Activated CD4-positive, alpha-beta T cell treated with anti-CD3 and anti-CD28 coated beads, Interleukin-2, amount 10 ng/mL, durations not matched to agents 24 days and 14 days (primary cell): ENCODE results near the gene AK3. TPM values are rescaled to one million over a fixed set of nuclear protein-coding genes. Genes with fewer than 3 reads are reported as not detected.

ENCODE experiments used
- DNase-seq: peaks from one replicate; pipeline ENCODE4 v3.0.0; 2022
- H3K27ac Mint-ChIP-seq: one replicate; pipeline ENCODE4 v1.8.0; 2022; ENCODE audit warnings: mild to moderate bottlenecking, mixed read lengths
- H3K27me3 Mint-ChIP-seq: one replicate; pipeline ENCODE4 v1.8.0; 2022; ENCODE audit warnings: mixed read lengths
- H3K36me3 Mint-ChIP-seq: one replicate; pipeline ENCODE4 v1.8.0; 2022; ENCODE audit warnings: low read depth, mild to moderate bottlenecking, mixed read lengths
- H3K4me1 Mint-ChIP-seq: one replicate; pipeline ENCODE4 v1.8.0; 2021; ENCODE audit warnings: mixed read lengths
- H3K4me3 Mint-ChIP-seq: one replicate; pipeline ENCODE4 v1.8.0; 2022; ENCODE audit warnings: mild to moderate bottlenecking, moderate library complexity, mixed read lengths
- H3K9me3 Mint-ChIP-seq: one replicate; pipeline ENCODE4 v1.8.0; 2021; ENCODE audit warnings: mixed read lengths
- intact Hi-C: fragments of 100-400 bp; cut with micrococcal nuclease; formaldehyde crosslinking; loops from one replicate; pipeline ENCODE4 v1.15.1; 2023
- total RNA-seq: library from RNA; stranded (reverse); gene quantifications from 2 replicates; pipeline ENCODE4 v1.2.3, GENCODE V29; 2022

AK3 gene
- total RNA-seq, 1 donor from 2014 or later = 27.3 TPM

DNA sequence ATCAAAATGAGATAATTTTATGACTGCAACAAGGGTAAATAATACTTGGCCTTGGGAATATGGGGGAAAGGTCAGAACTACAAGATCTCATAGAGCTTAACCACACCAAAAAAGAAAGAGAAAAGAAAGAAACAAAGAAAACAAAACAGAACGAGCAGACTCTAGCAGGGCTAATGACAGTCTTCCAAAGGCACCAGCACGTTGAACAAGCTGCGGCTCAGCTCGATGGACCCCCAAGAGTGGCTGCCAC is 689 bp downstream of the AK3 start:
- peak overlapping the region; percentile 88 for H3K27ac Mint-ChIP-seq
- peak overlapping the region; percentile 87 for H3K4me3 Mint-ChIP-seq
- no peaks in the 10 kb centered on the region for H3K9me3 Mint-ChIP-seq
- intact Hi-C loops = loop anchor here (1.0 to 5.0 kb wide), 3 partner anchors 52 to 138 kb away; partner anchors contain the start of gene SPATA6L
- peaks cover 31% of the 10 kb centered on the region for H3K4me1 Mint-ChIP-seq
- no peak for DNase-seq
- peaks cover 2% of the 10 kb centered on the region for H3K36me3 Mint-ChIP-seq
- no peaks in the 10 kb centered on the region for H3K27me3 Mint-ChIP-seq

DNA sequence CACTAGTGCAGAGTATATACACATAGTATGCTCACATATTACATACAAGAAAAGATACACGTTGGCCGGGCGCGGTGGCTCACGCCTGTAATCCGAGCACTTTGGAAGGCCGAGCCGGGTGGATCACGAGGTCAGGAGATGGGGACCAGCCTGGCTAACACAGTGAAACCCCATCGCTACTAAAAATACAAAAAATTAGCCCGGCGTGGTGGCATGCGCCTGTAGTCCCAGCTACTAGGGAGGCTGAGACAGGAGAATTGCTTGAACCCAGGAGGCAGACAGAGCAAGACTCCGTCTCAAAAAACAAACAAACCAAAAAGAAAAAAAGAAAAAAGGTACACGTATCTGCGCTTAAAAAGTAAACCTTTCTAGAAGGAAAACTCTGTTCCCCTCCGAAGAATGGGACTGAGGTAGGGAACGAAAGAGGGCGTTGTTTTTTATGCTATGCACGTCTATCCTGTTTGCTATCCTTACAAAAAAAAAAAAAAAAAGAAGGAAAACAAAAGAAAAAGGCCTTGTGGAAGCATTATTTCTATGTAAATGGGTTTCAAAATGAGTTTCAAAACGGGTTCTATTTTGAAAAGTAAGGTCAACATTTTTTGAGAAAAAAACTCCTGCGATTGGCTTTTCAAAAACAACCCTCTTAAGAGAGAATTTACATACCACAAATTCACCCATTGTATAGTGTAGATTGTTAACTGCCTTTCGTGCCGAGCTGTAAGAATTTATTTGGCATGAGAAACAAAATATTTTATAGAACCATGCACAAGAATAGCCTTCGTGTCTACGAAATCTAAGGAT is 1.2 kb downstream of the AK3 start:
- Mint-ChIP-seq H3K9me3 (no peaks in the 10 kb centered on the region), H3K36me3 (peaks cover 3% of the 10 kb centered on the region), H3K4me1 (peaks cover 32% of the 10 kb centered on the region), H3K27me3 (no peaks in the 10 kb centered on the region), H3K27ac (peak overlapping the region; percentile 88), H3K4me3 (peak overlapping the region; percentile 87)
- no peak for DNase-seq
- intact Hi-C loops = loop anchor here (1.0 to 5.0 kb wide), 3 partner anchors 51 to 137 kb away; partner anchors contain the start of gene SPATA6L

DNA sequence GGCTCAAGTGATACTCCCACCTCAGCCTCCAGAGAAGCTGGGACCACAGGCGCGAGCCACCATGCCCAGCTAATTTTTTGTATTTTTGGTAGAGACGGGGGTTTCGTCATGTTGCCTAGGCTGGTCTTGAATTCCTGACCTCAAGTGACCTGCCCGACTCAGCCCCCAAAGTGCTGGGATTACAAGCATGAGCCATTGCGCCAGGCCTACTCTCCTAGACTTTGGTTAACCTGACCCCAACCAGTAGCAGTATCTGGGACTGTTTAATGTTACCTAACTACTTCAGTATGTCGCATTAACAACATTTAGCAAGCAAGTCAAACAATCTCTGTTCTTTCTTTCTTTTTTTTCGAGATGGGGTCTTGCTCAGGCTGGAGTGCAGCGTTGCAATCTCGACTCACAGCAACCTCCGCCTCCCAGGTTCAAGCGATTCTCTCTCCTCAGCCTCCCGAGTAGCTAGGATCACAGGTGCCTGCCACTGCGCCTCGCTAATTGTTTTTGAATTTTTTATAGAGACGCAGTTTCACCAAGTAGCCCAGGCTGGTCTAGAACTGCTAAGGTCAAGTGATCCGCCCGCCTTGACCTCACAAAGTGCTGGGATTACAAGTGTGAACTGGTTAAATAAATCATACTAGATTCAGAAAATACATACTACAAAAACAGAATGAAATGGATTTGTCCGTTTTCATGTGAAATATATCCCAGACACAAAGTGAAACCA is 2.0 kb downstream of the AK3 start:
- H3K27ac Mint-ChIP-seq = peak overlapping the region; percentile 88
- H3K4me3 Mint-ChIP-seq = peak overlapping the region; percentile 87
- H3K4me1 Mint-ChIP-seq = peaks cover 38% of the 10 kb centered on the region
- DNase-seq = no peak
- H3K27me3 Mint-ChIP-seq = no peaks in the 10 kb centered on the region
- peaks cover 7% of the 10 kb centered on the region for H3K36me3 Mint-ChIP-seq
- H3K9me3 Mint-ChIP-seq = no peaks in the 10 kb centered on the region
- intact Hi-C loops = no loop called here

DNA sequence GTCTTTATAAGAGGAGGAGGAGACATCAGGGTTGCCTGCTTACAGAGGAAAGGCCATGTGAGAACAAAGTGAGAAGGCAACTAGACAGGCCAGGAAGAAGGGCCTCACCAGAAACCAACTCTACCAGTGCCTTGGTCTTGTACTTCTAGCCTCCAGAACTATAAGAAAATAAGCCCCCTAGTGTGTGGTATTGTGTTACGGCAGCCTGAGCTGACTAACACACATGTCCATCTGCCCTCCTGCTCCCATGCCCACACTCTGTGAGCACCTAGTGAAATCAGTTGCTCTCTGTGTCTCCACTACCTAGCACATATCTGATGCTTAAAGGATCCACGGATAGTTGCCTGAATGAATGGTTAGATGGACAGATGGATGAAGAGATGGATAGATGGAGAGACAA is 6.9 kb downstream of the AK3 start:
- Mint-ChIP-seq H3K9me3 (no peaks in the 10 kb centered on the region), H3K4me1 (peaks cover 35% of the 10 kb centered on the region), H3K36me3 (peaks cover 19% of the 10 kb centered on the region), H3K4me3 (no peak overlapping the region), H3K27ac (no peak overlapping the region), H3K27me3 (no peaks in the 10 kb centered on the region)
- no peak for DNase-seq
- intact Hi-C loops = no loop called here

DNA sequence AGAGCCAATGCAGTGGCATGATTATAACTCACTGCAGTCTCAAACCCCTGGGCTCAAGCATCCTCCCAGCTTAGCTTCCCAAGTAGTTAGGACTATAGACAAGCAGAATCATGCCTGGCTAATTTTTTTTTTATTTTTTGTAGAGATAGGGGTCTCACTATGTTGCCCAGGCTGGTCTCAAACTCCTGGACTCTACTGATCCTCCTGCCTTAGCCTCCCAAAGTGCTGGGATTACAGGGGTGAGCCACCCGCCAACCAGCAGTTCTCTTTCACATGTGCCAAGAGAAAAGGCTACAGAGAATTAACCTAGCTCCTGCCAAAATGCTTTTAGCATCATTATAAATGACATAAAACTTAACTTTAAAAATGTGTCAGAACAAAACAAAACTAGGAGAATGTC is 8.1 kb downstream of the AK3 start:
- no peak overlapping the region for H3K4me3 Mint-ChIP-seq
- intact Hi-C loops = no loop called here
- H3K27me3 Mint-ChIP-seq = no peaks in the 10 kb centered on the region
- H3K36me3 Mint-ChIP-seq = peaks cover 19% of the 10 kb centered on the region
- H3K9me3 Mint-ChIP-seq = no peaks in the 10 kb centered on the region
- DNase-seq = no peak
- no peak overlapping the region for H3K27ac Mint-ChIP-seq
- peaks cover 29% of the 10 kb centered on the region for H3K4me1 Mint-ChIP-seq

DNA sequence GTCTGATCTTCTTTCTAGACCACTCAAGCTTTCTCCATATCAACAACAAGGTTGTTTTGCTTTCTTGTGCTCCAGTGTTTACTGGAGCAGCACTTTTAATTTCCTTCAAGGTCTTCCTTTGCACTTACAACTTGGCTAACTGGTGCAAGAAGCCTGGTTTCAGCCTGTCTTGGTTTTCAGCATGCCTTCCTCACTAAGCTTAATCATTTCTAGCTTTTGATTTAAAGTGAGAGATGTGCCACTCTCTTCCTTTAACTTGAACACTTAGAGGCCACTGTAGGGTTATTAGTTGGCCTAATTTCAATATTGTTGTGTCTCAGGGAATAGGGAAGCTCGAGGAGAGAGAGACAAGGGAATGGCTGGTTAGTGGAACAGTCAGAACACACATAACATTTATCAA is 13.4 kb downstream of the AK3 start:
- peaks cover 22% of the 10 kb centered on the region for H3K4me1 Mint-ChIP-seq
- no peak overlapping the region for H3K4me3 Mint-ChIP-seq
- H3K36me3 Mint-ChIP-seq = peaks cover 25% of the 10 kb centered on the region
- H3K9me3 Mint-ChIP-seq = peaks cover 7% of the 10 kb centered on the region
- H3K27me3 Mint-ChIP-seq = no peaks in the 10 kb centered on the region
- intact Hi-C loops = no loop called here
- no peak for DNase-seq
- H3K27ac Mint-ChIP-seq = peak overlapping the region; percentile 29

DNA sequence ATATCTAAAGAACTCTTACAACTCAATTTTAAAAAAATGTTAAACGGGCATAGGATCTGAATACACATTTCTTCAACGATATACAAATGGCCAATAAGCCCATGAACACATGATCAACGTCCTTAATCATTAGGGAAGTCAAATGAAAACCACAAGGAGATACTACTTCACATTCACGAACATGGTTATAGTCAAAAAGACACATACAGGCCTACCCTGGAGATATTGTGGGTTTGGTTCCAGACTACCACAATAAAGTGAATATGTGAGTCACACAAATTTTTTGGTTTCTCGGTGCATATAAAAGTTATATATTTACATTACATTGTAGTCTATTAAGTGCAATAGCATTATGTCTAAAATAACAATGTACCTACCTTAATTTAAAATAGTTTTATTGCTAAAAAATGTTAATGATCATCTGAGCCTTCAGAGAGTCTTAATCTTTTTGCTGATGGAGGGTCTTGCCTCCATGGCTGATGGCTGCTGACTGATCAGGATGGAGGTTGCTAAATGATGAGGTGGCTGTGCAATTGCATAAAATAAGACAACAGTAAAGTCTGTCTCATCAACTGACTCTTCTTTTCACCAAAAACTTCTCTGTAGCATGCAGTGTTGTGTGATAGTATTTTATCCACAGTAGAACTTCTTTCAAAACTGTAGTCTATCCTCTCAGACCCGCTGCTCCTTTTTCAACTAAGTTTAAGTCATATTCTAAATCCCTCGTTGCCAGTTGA is 15.1 kb downstream of the AK3 start:
- no peak overlapping the region for H3K27ac Mint-ChIP-seq
- no peak overlapping the region for H3K4me3 Mint-ChIP-seq
- peaks cover 7% of the 10 kb centered on the region for H3K9me3 Mint-ChIP-seq
- intact Hi-C loops = no loop called here
- no peak for DNase-seq
- H3K36me3 Mint-ChIP-seq = peaks cover 33% of the 10 kb centered on the region
- H3K4me1 Mint-ChIP-seq = peaks cover 17% of the 10 kb centered on the region
- no peaks in the 10 kb centered on the region for H3K27me3 Mint-ChIP-seq

DNA sequence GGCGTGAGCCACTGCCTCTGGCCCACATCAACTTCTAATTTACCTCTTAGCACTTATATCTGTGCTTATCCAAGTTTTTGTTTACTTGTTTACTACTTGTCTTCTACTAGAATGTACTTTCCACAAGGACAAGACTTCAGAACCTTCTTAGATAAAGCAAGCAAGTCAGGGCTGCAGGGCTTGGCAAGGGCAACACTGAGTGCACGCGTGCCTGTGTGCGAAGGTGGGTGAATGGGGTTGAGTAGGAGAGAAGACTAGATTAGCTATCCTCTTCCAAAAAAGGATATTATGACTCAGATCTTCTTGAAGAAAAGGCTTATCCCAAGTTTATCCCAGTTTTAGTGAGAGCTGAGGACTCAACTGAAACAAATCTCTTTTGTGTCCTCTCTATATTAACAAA is 19.3 kb downstream of the AK3 start:
- Mint-ChIP-seq H3K4me1 (peaks cover 10% of the 10 kb centered on the region), H3K4me3 (no peak overlapping the region), H3K27me3 (no peaks in the 10 kb centered on the region), H3K9me3 (peaks cover 4% of the 10 kb centered on the region), H3K36me3 (peaks cover 49% of the 10 kb centered on the region), H3K27ac (no peak overlapping the region)
- intact Hi-C loops = no loop called here
- no peak for DNase-seq

DNA sequence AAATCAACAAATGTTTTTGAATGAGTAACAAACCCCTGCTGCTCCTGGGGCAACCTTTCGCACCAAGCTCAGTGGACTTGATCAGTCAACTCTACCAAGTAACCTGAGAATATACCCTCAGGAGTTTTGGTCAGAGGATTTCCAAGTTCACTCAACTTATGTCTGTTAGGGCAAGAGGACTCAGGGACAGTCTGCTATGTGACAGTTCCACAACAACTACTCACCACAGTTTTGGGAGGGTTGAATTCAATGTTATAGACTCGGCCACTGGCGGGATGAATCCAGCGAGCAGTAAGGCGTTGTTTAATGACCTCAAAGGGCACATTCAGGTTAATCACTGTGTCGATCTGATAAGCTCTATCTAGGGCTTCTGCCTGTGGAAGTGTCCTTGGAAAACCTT is 22.1 kb downstream of the AK3 start:
- peaks cover 3% of the 10 kb centered on the region for H3K9me3 Mint-ChIP-seq
- no peak overlapping the region for H3K4me3 Mint-ChIP-seq
- intact Hi-C loops = no loop called here
- peaks cover 3% of the 10 kb centered on the region for H3K4me1 Mint-ChIP-seq
- peaks cover 49% of the 10 kb centered on the region for H3K36me3 Mint-ChIP-seq
- H3K27me3 Mint-ChIP-seq = peaks cover under 1% of the 10 kb centered on the region
- no peak overlapping the region for H3K27ac Mint-ChIP-seq
- DNase-seq = no peak

DNA sequence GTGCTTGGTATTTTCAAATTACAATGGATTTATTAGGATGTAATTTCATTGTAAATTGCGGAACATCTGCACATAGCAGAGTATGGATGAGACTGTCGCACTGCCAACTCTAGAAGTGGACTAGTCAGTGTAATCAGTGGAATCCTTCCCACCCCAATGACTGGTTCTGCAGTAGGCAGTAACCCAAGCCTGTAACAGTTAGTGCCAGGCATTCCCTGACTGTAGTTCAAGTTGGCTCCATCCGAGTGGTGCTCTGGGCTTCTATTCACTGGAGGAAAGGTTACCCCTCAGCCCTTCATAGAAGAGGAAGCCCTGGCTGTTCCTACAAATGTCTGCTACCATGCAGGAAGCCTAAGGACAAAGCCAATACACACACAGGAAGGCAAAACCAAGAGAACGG is 23.2 kb downstream of the AK3 start:
- intact Hi-C loops = no loop called here
- peak; percentile 40 for DNase-seq
- Mint-ChIP-seq H3K4me3 (no peak overlapping the region), H3K4me1 (peaks cover 6% of the 10 kb centered on the region), H3K9me3 (peaks cover 6% of the 10 kb centered on the region), H3K36me3 (peaks cover 57% of the 10 kb centered on the region), H3K27ac (no peak overlapping the region), H3K27me3 (peaks cover 3% of the 10 kb centered on the region)

DNA sequence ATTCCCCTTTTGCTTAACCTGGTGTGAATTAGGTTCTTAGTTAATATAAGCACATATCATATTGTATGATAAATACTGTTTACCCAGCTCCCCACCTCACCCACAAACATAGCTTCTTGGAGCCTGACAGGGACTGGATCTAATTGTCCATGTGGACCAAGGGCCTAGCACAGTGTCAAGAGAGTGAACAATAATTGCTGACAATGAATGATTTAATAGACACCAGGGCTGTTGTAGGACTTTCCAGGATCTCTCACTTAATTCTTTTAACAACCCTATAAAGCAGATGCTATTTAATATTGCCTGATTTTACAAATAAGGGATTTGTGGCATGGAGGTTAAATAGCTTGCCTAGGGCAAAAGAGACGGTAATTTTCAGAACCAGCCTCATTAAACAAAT is 24.8 kb downstream of the AK3 start:
- Mint-ChIP-seq H3K4me3 (no peak overlapping the region), H3K36me3 (peaks cover 52% of the 10 kb centered on the region), H3K9me3 (peaks cover 6% of the 10 kb centered on the region), H3K27me3 (peaks cover 3% of the 10 kb centered on the region), H3K4me1 (peaks cover 8% of the 10 kb centered on the region), H3K27ac (no peak overlapping the region)
- intact Hi-C loops = no loop called here
- DNase-seq = no peak

DNA sequence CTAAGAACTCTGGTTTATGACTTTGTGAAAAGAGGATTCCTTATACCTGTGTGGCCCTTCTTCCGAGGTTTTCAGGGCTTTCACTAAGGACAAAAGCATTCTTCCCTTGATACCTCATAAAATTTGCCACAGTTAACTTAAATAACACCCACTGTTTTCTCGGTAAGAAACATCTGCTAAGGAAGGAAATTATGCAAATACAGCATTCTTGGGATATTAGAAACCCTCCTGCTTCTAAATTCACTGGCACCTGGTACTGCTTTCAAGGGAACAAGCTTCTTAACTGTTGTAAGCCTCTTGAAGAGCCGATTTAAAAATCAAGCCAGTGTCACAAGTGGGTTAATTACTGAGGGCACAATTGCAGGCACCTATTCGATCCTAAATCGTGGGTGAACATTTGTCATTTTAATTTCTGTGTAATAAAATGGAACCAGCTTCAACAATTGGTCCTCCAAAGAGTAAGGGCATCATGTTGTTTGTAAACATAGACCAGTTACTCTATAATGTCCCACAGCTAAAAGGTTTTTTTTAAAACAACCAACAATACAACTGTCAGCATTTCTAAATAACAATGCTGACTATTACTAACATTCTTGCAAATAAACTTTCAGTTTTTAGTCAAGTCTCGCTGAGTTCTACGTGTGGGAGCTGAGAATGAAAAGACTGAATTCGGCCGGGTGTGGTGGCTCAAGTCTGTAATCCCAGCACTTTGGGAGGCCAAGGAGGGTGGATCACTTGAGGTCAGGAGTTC is 26.6 kb downstream of the AK3 start:
- Mint-ChIP-seq H3K27me3 (peaks cover 3% of the 10 kb centered on the region), H3K4me3 (peak overlapping the region; percentile 31), H3K4me1 (peaks cover 8% of the 10 kb centered on the region), H3K36me3 (peaks cover 48% of the 10 kb centered on the region), H3K9me3 (peaks cover 6% of the 10 kb centered on the region), H3K27ac (peak overlapping the region; percentile 89)
- intact Hi-C loops = no loop called here
- no peak for DNase-seq

DNA sequence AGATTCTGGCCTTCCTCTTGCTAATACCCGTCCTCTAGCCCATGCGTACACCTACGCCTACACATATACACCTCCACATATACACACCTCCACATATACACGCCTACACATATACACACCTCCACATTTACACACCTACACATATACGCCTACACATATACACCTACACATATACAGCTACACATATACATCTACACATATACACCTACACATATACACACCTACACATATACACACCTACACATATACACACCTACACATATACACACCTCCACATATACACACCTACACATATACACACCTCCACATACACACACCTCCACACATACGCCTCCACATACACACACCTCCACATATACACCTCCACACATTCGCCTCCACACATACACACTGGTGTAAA is 27.2 kb downstream of the AK3 start:
- no peak for DNase-seq
- Mint-ChIP-seq H3K36me3 (peaks cover 50% of the 10 kb centered on the region), H3K27me3 (peaks cover 3% of the 10 kb centered on the region), H3K9me3 (peaks cover 6% of the 10 kb centered on the region), H3K27ac (peak overlapping the region; percentile 89), H3K4me3 (peak overlapping the region; percentile 31), H3K4me1 (peaks cover 8% of the 10 kb centered on the region)
- intact Hi-C loops = no loop called here
